ENCODE data around the gene SMOC1. TPM values are rescaled to one million over a fixed set of nuclear protein-coding genes. Genes with fewer than 3 reads are reported as not detected.

SMOC1 gene
- total and polyA plus RNA-seq, 2 experiments from 2014 or later = 0.70 to 3.5 TPM

- H3K4me2 ChIP-seq (ENCODE audit: unreplicated experiment) = no peak overlapping the region
- H3F3A ChIP-seq (ENCODE audit: insufficient read depth) = no peaks in the 10 kb centered on the region
- no peaks in the 10 kb centered on the region for H3K9me3 ChIP-seq (ENCODE audit: low read depth)
- in situ Hi-C loops (cut with MboI) = no loop called here
- H3K36me3 ChIP-seq (ENCODE audit: low read depth) = no peaks in the 10 kb centered on the region
- 15 to 30% methylated on average over 4 to 5 of the region's 5 CpGs for WGBS, 2 experiments (ENCODE audit: low coverage in 1 of 2, low lambda C conversion rate in 2 of 2, missing lambda C conversion rate in 2 of 2)
- H2AFZ ChIP-seq = no peak overlapping the region
- no peaks in the 10 kb centered on the region for H3K9me2 ChIP-seq (ENCODE audit: insufficient read depth)
- H3K9ac ChIP-seq = no peak overlapping the region
- TF ChIP-seq EZH2phosphoT487 (IDR thresholded peaks at IDR 0.05; ENCODE audit: insufficient read depth, low read depth) (no peak), EZH2 (IDR thresholded peaks at IDR 0.05; ENCODE audit: insufficient read depth, poor library complexity, severe bottlenecking) (no peak)
- H4K20me1 ChIP-seq (ENCODE audit: insufficient read depth) = no peaks in the 10 kb centered on the region
- no peak overlapping the region for H3K4me3 ChIP-seq
- no peaks in the 10 kb centered on the region for H3K27me3 ChIP-seq (replicated peaks; ENCODE audit: insufficient read depth)
- H3K79me2 ChIP-seq (ENCODE audit: insufficient read depth) = no peaks in the 10 kb centered on the region
- DNase-seq = no peak
- no peaks in the 10 kb centered on the region for H3K4me1 ChIP-seq (ENCODE audit: insufficient read depth)
- no peak overlapping the region for H3K27ac ChIP-seq
Measured at GRCh38 chr14:69972755-69973154, 93.5 kb downstream of the SMOC1 start.

- Histone ChIP-seq H3K4me2 (ENCODE audit: unreplicated experiment) (no peak overlapping the region), H3K79me2 (ENCODE audit: insufficient read depth) (no peaks in the 10 kb centered on the region), H2AFZ (no peak overlapping the region), H3K9me3 (ENCODE audit: low read depth) (no peaks in the 10 kb centered on the region), H4K20me1 (ENCODE audit: insufficient read depth) (no peaks in the 10 kb centered on the region), H3K4me3 (no peak overlapping the region), H3K27ac (no peak overlapping the region), H3F3A (ENCODE audit: insufficient read depth) (no peaks in the 10 kb centered on the region), H3K9me2 (ENCODE audit: insufficient read depth) (no peaks in the 10 kb centered on the region), H3K27me3 (replicated peaks; ENCODE audit: insufficient read depth) (no peaks in the 10 kb centered on the region), H3K9ac (no peak overlapping the region), H3K36me3 (ENCODE audit: low read depth) (no peaks in the 10 kb centered on the region), H3K4me1 (ENCODE audit: insufficient read depth) (no peaks in the 10 kb centered on the region)
- DNase-seq = no peak
- in situ Hi-C loops (cut with MboI) = no loop called here
- WGBS, 2 experiments (ENCODE audit: low coverage in 1 of 2, low lambda C conversion rate in 2 of 2, missing lambda C conversion rate in 2 of 2) = 10 to 11% methylated on average over 1 of the region's 1 CpG
- no peak for TF ChIP-seq EZH2 (IDR thresholded peaks at IDR 0.05; ENCODE audit: insufficient read depth, poor library complexity, severe bottlenecking)
- TF ChIP-seq EZH2phosphoT487 (IDR thresholded peaks at IDR 0.05; ENCODE audit: insufficient read depth, low read depth) = no peak
Measured at GRCh38 chr14:69973846-69974245, 94.6 kb downstream of the SMOC1 start.

GRCh38 chr14:69979882-69980281 is 100.7 kb downstream of the SMOC1 start:
- Histone ChIP-seq H3F3A (ENCODE audit: insufficient read depth) (no peaks in the 10 kb centered on the region), H2AFZ (no peak overlapping the region), H3K9me3 (ENCODE audit: low read depth) (no peaks in the 10 kb centered on the region), H3K27ac (no peak overlapping the region), H3K9me2 (ENCODE audit: insufficient read depth) (no peaks in the 10 kb centered on the region), H4K20me1 (ENCODE audit: insufficient read depth) (no peaks in the 10 kb centered on the region), H3K4me1 (ENCODE audit: insufficient read depth) (no peaks in the 10 kb centered on the region), H3K36me3 (ENCODE audit: low read depth) (no peaks in the 10 kb centered on the region), H3K9ac (no peak overlapping the region), H3K4me2 (ENCODE audit: unreplicated experiment) (no peak overlapping the region), H3K79me2 (ENCODE audit: insufficient read depth) (no peaks in the 10 kb centered on the region), H3K4me3 (no peak overlapping the region), H3K27me3 (replicated peaks; ENCODE audit: insufficient read depth) (no peaks in the 10 kb centered on the region)
- TF ChIP-seq EZH2phosphoT487 (IDR thresholded peaks at IDR 0.05; ENCODE audit: insufficient read depth, low read depth) (no peak), EZH2 (IDR thresholded peaks at IDR 0.05; ENCODE audit: insufficient read depth, poor library complexity, severe bottlenecking) (no peak)
- in situ Hi-C loops (cut with MboI) = no loop called here
- no peak for DNase-seq
- WGBS, 2 experiments (ENCODE audit: low coverage in 1 of 2, low lambda C conversion rate in 2 of 2, missing lambda C conversion rate in 2 of 2) = 6 to 31% methylated on average over 1 of the region's 1 CpG

- 28 to 32% methylated on average over 14 to 15 of the region's 15 CpGs for WGBS, 2 experiments (ENCODE audit: low coverage in 1 of 2, low lambda C conversion rate in 2 of 2, missing lambda C conversion rate in 2 of 2)
- Histone ChIP-seq H3K9me3 (ENCODE audit: low read depth) (no peaks in the 10 kb centered on the region), H2AFZ (no peak overlapping the region), H3K27ac (no peak overlapping the region), H3K4me3 (no peak overlapping the region), H3K36me3 (ENCODE audit: low read depth) (no peaks in the 10 kb centered on the region), H3K9me2 (ENCODE audit: insufficient read depth) (no peaks in the 10 kb centered on the region), H3K79me2 (ENCODE audit: insufficient read depth) (no peaks in the 10 kb centered on the region), H3F3A (ENCODE audit: insufficient read depth) (no peaks in the 10 kb centered on the region), H3K27me3 (replicated peaks; ENCODE audit: insufficient read depth) (no peaks in the 10 kb centered on the region), H3K4me2 (ENCODE audit: unreplicated experiment) (no peak overlapping the region), H4K20me1 (ENCODE audit: insufficient read depth) (no peaks in the 10 kb centered on the region), H3K9ac (no peak overlapping the region), H3K4me1 (ENCODE audit: insufficient read depth) (no peaks in the 10 kb centered on the region)
- in situ Hi-C loops (cut with MboI) = no loop called here
- DNase-seq = no peak
- TF ChIP-seq EZH2 (IDR thresholded peaks at IDR 0.05; ENCODE audit: insufficient read depth, poor library complexity, severe bottlenecking) (no peak), EZH2phosphoT487 (IDR thresholded peaks at IDR 0.05; ENCODE audit: insufficient read depth, low read depth) (no peak)
Measured at GRCh38 chr14:69980457-69981425, 101.5 kb downstream of the SMOC1 start.

Data from GM23248 (cell line).